ENCODE measurements around the gene GABRG3. TPM values are rescaled to one million over a fixed set of nuclear protein-coding genes. Genes with fewer than 3 reads are reported as not detected.

The GABRG3 gene
- total and polyA plus RNA-seq, 4 experiments from 2014 or later, result not detected

- no peak overlapping the region for H3K27ac Mint-ChIP-seq
- H3K4me1 ChIP-seq (ENCODE audit: insufficient read depth, low read length), result no peaks in the 10 kb centered on the region
- intact Hi-C loops (cut with micrococcal nuclease), result no loop called here
- no peaks in the 10 kb centered on the region for H3K36me3 Mint-ChIP-seq
- no peaks in the 10 kb centered on the region for H3K4me1 Mint-ChIP-seq
- peaks cover 0 to 6% (median under 1%) of the 10 kb centered on the region in 8 donors for H3K9me3 Mint-ChIP-seq
- DNase-seq, result no peak
- ChIA-PET POLR2A (ENCODE audit: partially characterized antibody) (no interaction called here), CTCF (ENCODE audit: partially characterized antibody) (no interaction called here)
- H3K9me3 ChIP-seq (ENCODE audit: control insufficient read depth in 1 of 2, low read length in 2 of 2), result peaks cover 0 to 4% of the 10 kb centered on the region in 2 donors
- no peaks in the 10 kb centered on the region for H3K27me3 ChIP-seq (ENCODE audit: insufficient read depth, low read length)
- H3K27ac ChIP-seq (ENCODE audit: low read depth, low read length), result no peak overlapping the region
- no peak overlapping the region for H3K4me3 Mint-ChIP-seq
- H3K36me3 ChIP-seq (ENCODE audit: insufficient read depth, low read length), result no peaks in the 10 kb centered on the region
- no peak overlapping the region for H3K4me3 ChIP-seq (ENCODE audit: low read length in 2 of 2)
- H3K27me3 Mint-ChIP-seq, result no peaks in the 10 kb centered on the region
These were observed 260.8 kb downstream of the GABRG3 start for GRCh38 chr15:27231811-27232210.

DNA sequence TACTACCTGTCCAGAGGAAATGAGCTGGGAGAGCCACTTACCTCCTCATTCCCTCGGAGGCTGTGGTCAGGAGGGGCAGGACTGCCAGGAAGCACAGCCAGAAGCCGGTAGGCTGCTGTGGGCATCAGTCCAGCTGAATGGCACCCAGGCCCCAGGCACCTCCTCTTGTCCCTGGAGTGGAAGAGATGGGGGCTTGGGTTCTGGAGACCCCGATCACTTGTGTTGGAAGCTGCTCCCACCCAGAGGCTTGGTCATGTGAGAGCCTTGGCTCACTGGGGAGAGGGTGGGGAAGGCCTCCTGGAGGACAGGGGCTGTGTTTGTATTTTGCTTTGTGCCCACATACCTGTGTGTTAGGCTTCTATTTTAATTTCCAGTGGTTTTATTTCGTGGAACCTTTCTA lies 261.9 kb downstream of the GABRG3 start:
- ChIA-PET CTCF (ENCODE audit: partially characterized antibody) (no interaction called here), POLR2A (ENCODE audit: partially characterized antibody) (no interaction called here)
- intact Hi-C loops (cut with micrococcal nuclease), result no loop called here
- H3K27me3 ChIP-seq (ENCODE audit: insufficient read depth, low read length), result no peaks in the 10 kb centered on the region
- no peak overlapping the region for H3K27ac Mint-ChIP-seq
- H3K9me3 ChIP-seq (ENCODE audit: control insufficient read depth in 1 of 2, low read length in 2 of 2), result peaks cover 0 to 4% of the 10 kb centered on the region in 2 donors
- H3K27ac ChIP-seq (ENCODE audit: low read depth, low read length), result no peak overlapping the region
- H3K36me3 ChIP-seq (ENCODE audit: insufficient read depth, low read length), result no peaks in the 10 kb centered on the region
- H3K27me3 Mint-ChIP-seq, result peaks cover 0 to 1% of the 10 kb centered on the region in 2 donors
- no peaks in the 10 kb centered on the region for H3K4me1 ChIP-seq (ENCODE audit: insufficient read depth, low read length)
- H3K36me3 Mint-ChIP-seq, result no peaks in the 10 kb centered on the region
- H3K9me3 Mint-ChIP-seq, result peaks cover 0 to 8% (median 3%) of the 10 kb centered on the region in 8 donors
- no peak overlapping the region for H3K4me3 ChIP-seq (ENCODE audit: low read length in 2 of 2)
- no peak overlapping the region for H3K4me3 Mint-ChIP-seq
- DNase-seq, result no peak
- H3K4me1 Mint-ChIP-seq, result no peaks in the 10 kb centered on the region

- DNase-seq, result no peak
- H3K4me1 ChIP-seq (ENCODE audit: insufficient read depth, low read length), result no peaks in the 10 kb centered on the region
- H3K36me3 Mint-ChIP-seq, result no peaks in the 10 kb centered on the region
- H3K36me3 ChIP-seq (ENCODE audit: insufficient read depth, low read length), result no peaks in the 10 kb centered on the region
- CTCF ChIA-PET (ENCODE audit: partially characterized antibody), result no interaction called here
- H3K27me3 ChIP-seq (ENCODE audit: insufficient read depth, low read length), result no peaks in the 10 kb centered on the region
- POLR2A ChIA-PET (ENCODE audit: partially characterized antibody), result no interaction called here
- H3K27me3 Mint-ChIP-seq, result peaks cover 0 to 1% of the 10 kb centered on the region in 2 donors
- H3K4me1 Mint-ChIP-seq, result no peaks in the 10 kb centered on the region
- H3K27ac ChIP-seq (ENCODE audit: low read depth, low read length), result no peak overlapping the region
- H3K9me3 Mint-ChIP-seq, result peaks cover 0 to 8% (median 1%) of the 10 kb centered on the region in 8 donors
- no peaks in the 10 kb centered on the region for H3K9me3 ChIP-seq (ENCODE audit: control insufficient read depth in 1 of 2, low read length in 2 of 2)
- H3K4me3 Mint-ChIP-seq, result no peak overlapping the region
- no peak overlapping the region for H3K27ac Mint-ChIP-seq
- intact Hi-C loops (cut with micrococcal nuclease), result no loop called here
- H3K4me3 ChIP-seq (ENCODE audit: low read length in 2 of 2), result no peak overlapping the region
These were observed 263.6 kb downstream of the GABRG3 start for GRCh38 chr15:27234593-27234992.

- intact Hi-C loops (cut with micrococcal nuclease), result no loop called here
- H3K27me3 ChIP-seq (ENCODE audit: insufficient read depth, low read length), result no peaks in the 10 kb centered on the region
- no peak overlapping the region for H3K4me3 ChIP-seq (ENCODE audit: low read length in 2 of 2)
- DNase-seq, result no peak
- H3K4me1 ChIP-seq (ENCODE audit: insufficient read depth, low read length), result no peaks in the 10 kb centered on the region
- H3K9me3 ChIP-seq (ENCODE audit: control insufficient read depth in 1 of 2, low read length in 2 of 2), result no peaks in the 10 kb centered on the region
- Mint-ChIP-seq H3K27me3 (peaks cover 0 to 1% of the 10 kb centered on the region in 2 donors), H3K4me1 (no peaks in the 10 kb centered on the region), H3K27ac (no peak overlapping the region), H3K9me3 (peaks cover 0 to 8% (median 2%) of the 10 kb centered on the region in 8 donors), H3K36me3 (no peaks in the 10 kb centered on the region), H3K4me3 (no peak overlapping the region)
- H3K36me3 ChIP-seq (ENCODE audit: insufficient read depth, low read length), result no peaks in the 10 kb centered on the region
- ChIA-PET POLR2A (ENCODE audit: partially characterized antibody) (no interaction called here), CTCF (ENCODE audit: partially characterized antibody) (no interaction called here)
- H3K27ac ChIP-seq (ENCODE audit: low read depth, low read length), result no peak overlapping the region
These were observed 264.2 kb downstream of the GABRG3 start for GRCh38 chr15:27235161-27235560.

- no peaks in the 10 kb centered on the region for H3K36me3 ChIP-seq (ENCODE audit: insufficient read depth, low read length)
- DNase-seq, result no peak
- POLR2A ChIA-PET (ENCODE audit: partially characterized antibody), result no interaction called here
- H3K4me3 Mint-ChIP-seq, result no peak overlapping the region
- no peaks in the 10 kb centered on the region for H3K27me3 ChIP-seq (ENCODE audit: insufficient read depth, low read length)
- no peak overlapping the region for H3K4me3 ChIP-seq (ENCODE audit: low read length in 2 of 2)
- intact Hi-C loops (cut with micrococcal nuclease), result no loop called here
- H3K27ac Mint-ChIP-seq, result no peak overlapping the region
- H3K9me3 ChIP-seq (ENCODE audit: control insufficient read depth in 1 of 2, low read length in 2 of 2), result no peaks in the 10 kb centered on the region
- H3K9me3 Mint-ChIP-seq, result peaks cover 0 to 8% (median 3%) of the 10 kb centered on the region in 8 donors
- CTCF ChIA-PET (ENCODE audit: partially characterized antibody), result no interaction called here
- peaks cover 0 to 1% of the 10 kb centered on the region in 2 donors for H3K27me3 Mint-ChIP-seq
- H3K4me1 Mint-ChIP-seq, result no peaks in the 10 kb centered on the region
- no peak overlapping the region for H3K27ac ChIP-seq (ENCODE audit: low read depth, low read length)
- no peaks in the 10 kb centered on the region for H3K4me1 ChIP-seq (ENCODE audit: insufficient read depth, low read length)
- H3K36me3 Mint-ChIP-seq, result no peaks in the 10 kb centered on the region
These were observed 264.7 kb downstream of the GABRG3 start for GRCh38 chr15:27235681-27236080.

- H3K9me3 Mint-ChIP-seq, result peaks cover 0 to 8% (median 3%) of the 10 kb centered on the region in 8 donors
- ChIA-PET POLR2A (ENCODE audit: partially characterized antibody) (no interaction called here), CTCF (ENCODE audit: partially characterized antibody) (no interaction called here)
- intact Hi-C loops (cut with micrococcal nuclease), result no loop called here
- H3K4me3 Mint-ChIP-seq, result no peak overlapping the region
- H3K36me3 Mint-ChIP-seq, result no peaks in the 10 kb centered on the region
- Histone ChIP-seq H3K27ac (ENCODE audit: low read depth, low read length) (no peak overlapping the region), H3K4me1 (ENCODE audit: insufficient read depth, low read length) (no peaks in the 10 kb centered on the region), H3K9me3 (ENCODE audit: control insufficient read depth in 1 of 2, low read length in 2 of 2) (no peaks in the 10 kb centered on the region), H3K27me3 (ENCODE audit: insufficient read depth, low read length) (no peaks in the 10 kb centered on the region), H3K4me3 (ENCODE audit: low read length in 2 of 2) (no peak overlapping the region), H3K36me3 (ENCODE audit: insufficient read depth, low read length) (no peaks in the 10 kb centered on the region)
- no peak overlapping the region for H3K27ac Mint-ChIP-seq
- no peaks in the 10 kb centered on the region for H3K4me1 Mint-ChIP-seq
- DNase-seq, result no peak
- H3K27me3 Mint-ChIP-seq, result peaks cover 0 to 1% of the 10 kb centered on the region in 2 donors
These were observed 266.4 kb downstream of the GABRG3 start for GRCh38 chr15:27237319-27237939.

GRCh38 chr15:27238209-27238608 lies 267.2 kb downstream of the GABRG3 start:
- Mint-ChIP-seq H3K36me3 (no peaks in the 10 kb centered on the region), H3K4me3 (no peak overlapping the region), H3K27ac (no peak overlapping the region), H3K9me3 (peaks cover 0 to 10% (median 3%) of the 10 kb centered on the region in 8 donors), H3K4me1 (no peaks in the 10 kb centered on the region), H3K27me3 (peaks cover 0 to 1% of the 10 kb centered on the region in 2 donors)
- ChIA-PET CTCF (ENCODE audit: partially characterized antibody) (no interaction called here), POLR2A (ENCODE audit: partially characterized antibody) (no interaction called here)
- H3K27ac ChIP-seq (ENCODE audit: low read depth, low read length), result no peak overlapping the region
- H3K4me1 ChIP-seq (ENCODE audit: insufficient read depth, low read length), result no peaks in the 10 kb centered on the region
- intact Hi-C loops (cut with micrococcal nuclease), result no loop called here
- H3K9me3 ChIP-seq (ENCODE audit: control insufficient read depth in 1 of 2, low read length in 2 of 2), result no peaks in the 10 kb centered on the region
- no peak overlapping the region for H3K4me3 ChIP-seq (ENCODE audit: low read length in 2 of 2)
- no peaks in the 10 kb centered on the region for H3K36me3 ChIP-seq (ENCODE audit: insufficient read depth, low read length)
- no peak for DNase-seq
- H3K27me3 ChIP-seq (ENCODE audit: insufficient read depth, low read length), result no peaks in the 10 kb centered on the region

Measured in CD4-positive, alpha-beta memory T cell (primary cell).